ENCODE measurements around the gene NT5C1B. TPM values are rescaled to one million over a fixed set of nuclear protein-coding genes. Genes with fewer than 3 reads are reported as not detected.

NT5C1B gene
- polyA plus RNA-seq, 2 of the 4 experiments (the other 2 are of a cell fraction): not detected

DNA sequence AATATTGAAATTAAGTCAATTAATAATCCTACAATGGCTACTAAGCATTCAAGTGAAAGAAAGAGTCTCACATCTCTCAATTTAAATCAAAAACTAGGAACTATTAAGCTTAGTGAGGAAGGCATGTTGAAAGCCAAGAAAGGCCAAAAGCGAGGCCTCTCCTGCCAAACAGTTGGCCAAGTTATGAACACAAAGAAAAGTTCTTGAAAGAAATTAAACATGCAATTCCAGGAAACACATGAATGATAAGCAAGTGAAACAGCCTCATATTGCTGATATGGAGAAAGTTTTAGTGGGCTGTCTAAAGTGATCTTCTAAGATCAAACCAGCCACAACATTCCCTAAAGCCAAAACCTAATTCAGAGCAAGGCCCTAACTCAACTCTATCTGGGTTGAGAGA is 40.7 kb downstream of the NT5C1B start:
- CTCF ChIA-PET: interaction anchor here (1.2 to 1.7 kb wide), 2 partner anchors 11 kb away, joined by 3 to 4 read pairs; no protein-coding TSS in a partner anchor
- Histone ChIP-seq H3K4me2 (no peak overlapping the region), H3K9me3 (no peaks in the 10 kb centered on the region), H3K27ac (no peak overlapping the region), H3K4me1 (peaks cover 7% of the 10 kb centered on the region; the same call in 2 of the 3 replicates), H3K4me3 (no peak overlapping the region)
- FAIRE-seq: no peak
- no peak for ATAC-seq
- DNase-seq (ENCODE audit: low read depth in 1 of 2, low spot score in 1 of 2): no peak
- POLR2A ChIA-PET: no interaction called here
- TF ChIP-seq RNF2 (IDR thresholded peaks at IDR 0.05; ENCODE audit: borderline replicate concordance, low read depth) (no peak), TFCP2L1 (CRISPR knock-in tag; IDR thresholded peaks at IDR 0.05) (no peak), MAFK (IDR thresholded peaks at IDR 0.05; ENCODE audit: partially characterized antibody) (no peak), HDAC2 (IDR thresholded peaks at IDR 0.05) (no peak), POLR2AphosphoS2 (conservative IDR thresholded peaks at IDR 0.05; ENCODE audit: low read length) (no peak), JUN (IDR thresholded peaks at IDR 0.05) (no peak), TP53 (CRISPR knock-in tag; IDR thresholded peaks at IDR 0.05) (no peak), CBX8 (IDR thresholded peaks at IDR 0.05) (no peak), ZSCAN20 (CRISPR knock-in tag; IDR thresholded peaks at IDR 0.05) (no peak), HOXA7 (CRISPR knock-in tag; IDR thresholded peaks at IDR 0.05) (no peak), EP300 (IDR thresholded peaks at IDR 0.05) (no peak), NR3C1 (IDR thresholded peaks at IDR 0.05) (no peak), CBX2 (IDR thresholded peaks at IDR 0.05; ENCODE audit: borderline replicate concordance, low read depth) (no peak)
- TF ChIP-seq, protein P1, sequence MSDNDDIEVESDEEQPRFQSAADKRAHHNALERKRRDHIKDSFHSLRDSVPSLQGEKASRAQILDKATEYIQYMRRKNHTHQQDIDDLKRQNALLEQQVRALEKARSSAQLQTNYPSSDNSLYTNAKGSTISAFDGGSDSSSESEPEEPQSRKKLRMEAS (IDR thresholded peaks at IDR 0.05): no peak
- TF ChIP-seq, protein P2, sequence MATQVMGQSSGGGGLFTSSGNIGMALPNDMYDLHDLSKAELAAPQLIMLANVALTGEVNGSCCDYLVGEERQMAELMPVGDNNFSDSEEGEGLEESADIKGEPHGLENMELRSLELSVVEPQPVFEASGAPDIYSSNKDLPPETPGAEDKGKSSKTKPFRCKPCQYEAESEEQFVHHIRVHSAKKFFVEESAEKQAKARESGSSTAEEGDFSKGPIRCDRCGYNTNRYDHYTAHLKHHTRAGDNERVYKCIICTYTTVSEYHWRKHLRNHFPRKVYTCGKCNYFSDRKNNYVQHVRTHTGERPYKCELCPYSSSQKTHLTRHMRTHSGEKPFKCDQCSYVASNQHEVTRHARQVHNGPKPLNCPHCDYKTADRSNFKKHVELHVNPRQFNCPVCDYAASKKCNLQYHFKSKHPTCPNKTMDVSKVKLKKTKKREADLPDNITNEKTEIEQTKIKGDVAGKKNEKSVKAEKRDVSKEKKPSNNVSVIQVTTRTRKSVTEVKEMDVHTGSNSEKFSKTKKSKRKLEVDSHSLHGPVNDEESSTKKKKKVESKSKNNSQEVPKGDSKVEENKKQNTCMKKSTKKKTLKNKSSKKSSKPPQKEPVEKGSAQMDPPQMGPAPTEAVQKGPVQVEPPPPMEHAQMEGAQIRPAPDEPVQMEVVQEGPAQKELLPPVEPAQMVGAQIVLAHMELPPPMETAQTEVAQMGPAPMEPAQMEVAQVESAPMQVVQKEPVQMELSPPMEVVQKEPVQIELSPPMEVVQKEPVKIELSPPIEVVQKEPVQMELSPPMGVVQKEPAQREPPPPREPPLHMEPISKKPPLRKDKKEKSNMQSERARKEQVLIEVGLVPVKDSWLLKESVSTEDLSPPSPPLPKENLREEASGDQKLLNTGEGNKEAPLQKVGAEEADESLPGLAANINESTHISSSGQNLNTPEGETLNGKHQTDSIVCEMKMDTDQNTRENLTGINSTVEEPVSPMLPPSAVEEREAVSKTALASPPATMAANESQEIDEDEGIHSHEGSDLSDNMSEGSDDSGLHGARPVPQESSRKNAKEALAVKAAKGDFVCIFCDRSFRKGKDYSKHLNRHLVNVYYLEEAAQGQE (IDR thresholded peaks at IDR 0.05): no peak
- TF ChIP-seq, protein P3, sequence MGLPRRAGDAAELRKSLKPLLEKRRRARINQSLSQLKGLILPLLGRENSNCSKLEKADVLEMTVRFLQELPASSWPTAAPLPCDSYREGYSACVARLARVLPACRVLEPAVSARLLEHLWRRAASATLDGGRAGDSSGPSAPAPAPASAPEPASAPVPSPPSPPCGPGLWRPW (IDR thresholded peaks at IDR 0.05): no peak
- 84% methylated on average over 1 of the region's 1 CpG for whole genome bisulfite sequencing (ENCODE audit: missing lambda C conversion rate)

DNA sequence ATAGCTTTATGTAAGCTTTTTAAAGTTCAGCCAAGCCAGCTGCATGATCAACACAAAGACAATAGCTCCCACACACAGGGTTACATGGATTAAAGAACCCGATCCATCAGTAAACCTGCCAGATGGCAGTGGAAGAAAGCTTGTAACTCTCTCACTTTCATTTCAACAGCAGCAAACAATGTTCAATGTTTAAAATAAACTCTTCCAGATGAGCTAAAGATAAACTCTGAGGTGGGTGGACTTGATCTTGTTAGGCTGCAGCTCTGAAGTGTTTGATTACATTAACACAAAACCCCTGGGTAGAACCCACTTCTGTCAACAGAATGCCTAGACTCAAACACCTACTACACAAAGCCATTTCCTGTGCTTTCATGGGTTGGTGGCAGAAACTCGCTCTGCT is 42.8 kb downstream of the NT5C1B start:
- POLR2A ChIA-PET: no interaction called here

DNA sequence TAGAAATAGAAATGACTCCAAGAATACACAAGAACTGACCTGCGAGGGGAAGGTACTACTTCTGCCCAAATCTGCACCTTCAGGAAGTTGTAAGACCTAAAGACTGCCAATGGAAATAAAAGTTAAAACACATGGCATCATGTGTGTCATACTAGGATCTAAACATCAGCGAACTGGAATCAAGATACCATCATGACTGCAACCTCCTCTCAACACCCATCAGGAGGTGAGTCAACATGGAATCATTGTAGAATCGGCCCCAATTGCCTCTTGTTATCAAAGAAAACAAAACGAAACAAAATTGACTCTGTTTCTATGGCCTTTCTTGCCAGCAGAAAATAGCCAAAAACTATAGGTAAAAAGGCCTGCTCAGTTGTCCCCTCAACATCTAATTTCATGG is 44.0 kb downstream of the NT5C1B start:
- Histone ChIP-seq H3K4me3 (no peak overlapping the region), H3K9me3 (no peaks in the 10 kb centered on the region), H3K4me1 (no peaks in the 10 kb centered on the region), H3K27ac (no peak overlapping the region), H3K4me2 (no peak overlapping the region)
- WGBS (ENCODE audit: missing lambda C conversion rate): 31% methylated on average over 4 of the region's 4 CpGs
- DNase-seq (ENCODE audit: low read depth in 1 of 2, low spot score in 1 of 2): no peak
- POLR2A ChIA-PET: no interaction called here
- TF ChIP-seq POLR2AphosphoS2 (conservative IDR thresholded peaks at IDR 0.05; ENCODE audit: low read length): no peak
- no peak for TF ChIP-seq MYC (IDR thresholded peaks at IDR 0.05; ENCODE audit: borderline replicate concordance, low read length)
- no peak for TF ChIP-seq FOSL2 (IDR thresholded peaks at IDR 0.05)
- no peak for TF ChIP-seq FOSL2 (CRISPR knock-in tag; IDR thresholded peaks at IDR 0.05)
- no peak for TF ChIP-seq CEBPB (IDR thresholded peaks at IDR 0.05)
- no peak for TF ChIP-seq FOSB (CRISPR knock-in tag; IDR thresholded peaks at IDR 0.05)
- TF ChIP-seq, protein P4, sequence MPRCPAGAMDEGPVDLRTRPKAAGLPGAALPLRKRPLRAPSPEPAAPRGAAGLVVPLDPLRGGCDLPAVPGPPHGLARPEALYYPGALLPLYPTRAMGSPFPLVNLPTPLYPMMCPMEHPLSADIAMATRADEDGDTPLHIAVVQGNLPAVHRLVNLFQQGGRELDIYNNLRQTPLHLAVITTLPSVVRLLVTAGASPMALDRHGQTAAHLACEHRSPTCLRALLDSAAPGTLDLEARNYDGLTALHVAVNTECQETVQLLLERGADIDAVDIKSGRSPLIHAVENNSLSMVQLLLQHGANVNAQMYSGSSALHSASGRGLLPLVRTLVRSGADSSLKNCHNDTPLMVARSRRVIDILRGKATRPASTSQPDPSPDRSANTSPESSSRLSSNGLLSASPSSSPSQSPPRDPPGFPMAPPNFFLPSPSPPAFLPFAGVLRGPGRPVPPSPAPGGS (IDR thresholded peaks at IDR 0.05): no peak
- TF ChIP-seq, protein P5, sequence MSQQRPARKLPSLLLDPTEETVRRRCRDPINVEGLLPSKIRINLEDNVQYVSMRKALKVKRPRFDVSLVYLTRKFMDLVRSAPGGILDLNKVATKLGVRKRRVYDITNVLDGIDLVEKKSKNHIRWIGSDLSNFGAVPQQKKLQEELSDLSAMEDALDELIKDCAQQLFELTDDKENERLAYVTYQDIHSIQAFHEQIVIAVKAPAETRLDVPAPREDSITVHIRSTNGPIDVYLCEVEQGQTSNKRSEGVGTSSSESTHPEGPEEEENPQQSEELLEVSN (IDR thresholded peaks at IDR 0.05; ENCODE audit: borderline replicate concordance, low read depth): no peak
- no peak for TF ChIP-seq MAZ (IDR thresholded peaks at IDR 0.05; ENCODE audit: borderline replicate concordance, low read depth, low read length)
- no peak for TF ChIP-seq KDM1A (IDR thresholded peaks at IDR 0.05; ENCODE audit: low read depth)
- no peak for TF ChIP-seq EP300 (IDR thresholded peaks at IDR 0.05)
- TF ChIP-seq SMC3 (IDR thresholded peaks at IDR 0.05): no peak
- CTCF ChIA-PET: interaction anchor here (1.2 kb wide), 1 partner anchor 11 kb away, joined by 3 read pairs; no protein-coding TSS in a partner anchor
- no peak for FAIRE-seq
- no peak for ATAC-seq

More for the DNA sequence above, 42.8 kb downstream of the NT5C1B start:
- CTCF ChIA-PET: interaction anchor here (0.6 to 1.2 kb wide), 4 partner anchors 9 to 29 kb away, joined by 3 to 4 read pairs (median 3); no protein-coding TSS in a partner anchor
- no peak overlapping the region for H3K4me3 ChIP-seq
- 81% methylated on average over 2 of the region's 2 CpGs for WGBS (ENCODE audit: missing lambda C conversion rate)
- H3K4me2 ChIP-seq: no peak overlapping the region
- ATAC-seq (no peak), FAIRE-seq (no peak), DNase-seq (ENCODE audit: low read depth in 1 of 2, low spot score in 1 of 2) (no peak)
- no peak for TF ChIP-seq MYC (IDR thresholded peaks at IDR 0.05; ENCODE audit: borderline replicate concordance, low read length)
- TF ChIP-seq ESRRA (IDR thresholded peaks at IDR 0.05; ENCODE audit: borderline replicate concordance, low read length): no peak
- TF ChIP-seq MAFK (IDR thresholded peaks at IDR 0.05; ENCODE audit: partially characterized antibody): no peak
- TF ChIP-seq RARB (CRISPR knock-in tag; IDR thresholded peaks at IDR 0.05): no peak
- TF ChIP-seq SMC3 (IDR thresholded peaks at IDR 0.05): no peak
- H3K27ac ChIP-seq: no peak overlapping the region
- H3K4me1 ChIP-seq: peaks cover 5% of the 10 kb centered on the region; the same call in 2 of the 3 replicates
- H3K9me3 ChIP-seq: no peaks in the 10 kb centered on the region

All from A549 (cell line).